BE2C (cell line): ENCODE results near the gene GJA9.

Experiments
- DNase-seq: peaks from one replicate; pipeline ENCODE4 v3.0.0-alpha.2; 2020
- H3K27me3 ChIP-seq: fragments of 250-450 bp; sonication (Bioruptor Pico); 2 replicates; pipeline ENCODE4 v1.5.1; 2020; ENCODE audit warnings: mild to moderate bottlenecking
- H3K36me3 ChIP-seq: fragments of 250-450 bp; sonication (Bioruptor Pico); 2 replicates; pipeline ENCODE4 v1.5.1; 2020; ENCODE audit warnings: mild to moderate bottlenecking
- H3K4me1 ChIP-seq: fragments of 250-450 bp; sonication (Bioruptor Pico); 2 replicates; pipeline ENCODE4 v1.5.1; 2020
- H3K4me3 ChIP-seq: 2 replicates; pipeline ENCODE4 v1.5.1; 2011; ENCODE audit warnings: low read depth, low read length
- H3K9me3 ChIP-seq: fragments of 250-450 bp; sonication (Bioruptor Pico); 2 replicates; pipeline ENCODE4 v1.5.1; 2020
- CTCF ChIP-seq: IDR thresholded peaks from 2 replicates; pipeline ENCODE4 v1.5.1; 2012; ENCODE audit warnings: mild to moderate bottlenecking, low read depth, low read length

Gene GJA9

GRCh38 chr1:38831731-38832369, 49.5 kb downstream of the GJA9 start:
- no peak overlapping the region for H3K4me3 ChIP-seq
- no peaks in the 10 kb centered on the region for H3K27me3 ChIP-seq
- no peaks in the 10 kb centered on the region for H3K9me3 ChIP-seq
- no peak for TF ChIP-seq CTCF
- no peak for DNase-seq
- no peaks in the 10 kb centered on the region for H3K36me3 ChIP-seq
- H3K4me1 ChIP-seq: no peaks in the 10 kb centered on the region

DNA sequence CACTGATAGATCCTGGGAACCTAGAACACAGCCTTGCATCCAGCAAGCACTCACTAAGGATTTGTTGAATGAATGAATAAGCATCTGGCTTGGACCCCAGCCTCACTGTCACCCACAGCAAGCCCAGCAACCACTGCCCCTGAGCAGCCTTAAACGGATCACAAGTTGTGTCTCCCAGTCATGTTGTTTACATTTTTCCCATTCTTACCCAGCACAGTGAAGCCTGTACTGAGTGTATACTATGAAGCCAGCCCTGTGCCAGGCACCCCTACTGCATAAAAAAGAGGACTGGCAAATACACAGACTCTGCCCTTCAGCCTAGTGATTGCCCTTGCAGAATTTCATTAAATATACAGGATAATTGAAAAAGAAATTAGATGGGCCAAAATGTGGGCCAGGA, 52.0 kb downstream of the GJA9 start:
- Histone ChIP-seq H3K27me3 (no peaks in the 10 kb centered on the region), H3K4me3 (no peak overlapping the region), H3K4me1 (no peaks in the 10 kb centered on the region), H3K36me3 (no peaks in the 10 kb centered on the region), H3K9me3 (no peaks in the 10 kb centered on the region)
- DNase-seq: no peak
- no peak for TF ChIP-seq CTCF

DNA sequence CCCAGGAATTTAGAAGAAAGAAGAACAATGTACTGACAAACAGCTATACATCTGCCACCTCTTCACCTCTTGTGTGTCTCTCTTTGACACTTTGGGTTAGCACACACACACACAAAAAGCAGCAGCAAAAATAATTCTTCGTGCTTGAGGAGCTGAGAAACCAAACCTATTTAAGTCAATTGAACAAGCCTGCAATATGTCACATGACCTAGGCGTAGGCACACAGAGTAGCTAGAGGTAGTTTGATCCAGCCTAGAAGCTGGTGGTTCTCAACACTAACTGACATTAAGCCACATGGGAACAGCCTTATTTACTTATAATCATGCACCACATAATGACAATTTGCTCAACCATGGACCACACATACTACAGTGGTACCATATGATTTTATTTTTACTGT, 54.1 kb downstream of the GJA9 start:
- Histone ChIP-seq H3K36me3 (no peaks in the 10 kb centered on the region), H3K4me3 (no peak overlapping the region), H3K9me3 (no peaks in the 10 kb centered on the region), H3K4me1 (no peaks in the 10 kb centered on the region), H3K27me3 (no peaks in the 10 kb centered on the region)
- DNase-seq: no peak
- no peak for TF ChIP-seq CTCF

- Histone ChIP-seq H3K9me3 (no peaks in the 10 kb centered on the region), H3K4me1 (no peaks in the 10 kb centered on the region), H3K4me3 (no peak overlapping the region), H3K27me3 (no peaks in the 10 kb centered on the region), H3K36me3 (no peaks in the 10 kb centered on the region)
- no peak for TF ChIP-seq CTCF
- no peak for DNase-seq
Measured at GRCh38 chr1:38826886-38827285, 54.5 kb downstream of the GJA9 start.

DNA sequence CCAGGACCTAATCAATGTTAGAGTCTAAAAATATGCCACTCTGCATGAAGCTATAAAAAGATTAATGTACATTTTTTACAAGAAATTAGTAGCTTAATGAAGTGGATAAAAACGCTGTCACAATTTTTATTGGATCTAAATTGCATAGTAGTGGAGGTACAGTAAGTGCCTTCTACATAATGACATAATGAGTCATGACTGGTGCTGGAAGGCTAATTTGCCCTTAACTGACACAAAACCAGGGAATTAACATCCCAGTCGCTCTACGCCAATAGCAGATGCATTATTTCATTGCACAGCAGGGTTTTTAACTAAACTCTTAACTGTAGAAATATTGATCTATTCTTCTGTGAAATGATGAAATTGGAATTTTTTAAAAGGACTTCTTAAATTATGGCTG, 55.1 kb downstream of the GJA9 start:
- no peak for DNase-seq
- H3K36me3 ChIP-seq: no peaks in the 10 kb centered on the region
- H3K4me1 ChIP-seq: no peaks in the 10 kb centered on the region
- no peaks in the 10 kb centered on the region for H3K9me3 ChIP-seq
- no peak for TF ChIP-seq CTCF
- H3K27me3 ChIP-seq: no peaks in the 10 kb centered on the region
- no peak overlapping the region for H3K4me3 ChIP-seq
